HFFc6 (cell line): ENCODE data around the gene CYP4F3. TPM values are rescaled to one million over a fixed set of nuclear protein-coding genes. Genes with fewer than 3 reads are reported as not detected.

Source experiments
- DNase-seq: peaks from one replicate; pipeline ENCODE4 v3.0.0-alpha.2; 2018
- H3K27ac Mint-ChIP-seq: 2 replicates; pipeline ENCODE4 v1.8.0; 2020; ENCODE audit warnings: mild to moderate bottlenecking, mixed read lengths
- H3K27me3 Mint-ChIP-seq: 2 replicates; pipeline ENCODE4 v1.8.0; 2021; ENCODE audit warnings: mild to moderate bottlenecking, moderate library complexity, mixed read lengths; ENCODE audit not compliant: insufficient read depth
- H3K36me3 Mint-ChIP-seq: 2 replicates; pipeline ENCODE4 v1.8.0; 2021; ENCODE audit warnings: low read depth, mixed read lengths
- H3K4me1 Mint-ChIP-seq: 2 replicates; pipeline ENCODE4 v1.8.0; 2020; ENCODE audit warnings: low read depth, mixed read lengths
- H3K4me3 Mint-ChIP-seq: 2 replicates; pipeline ENCODE4 v1.8.0; 2020; ENCODE audit warnings: mild to moderate bottlenecking, moderate library complexity, mixed read lengths
- H3K9me3 Mint-ChIP-seq: 2 replicates; pipeline ENCODE4 v1.8.0; 2020; ENCODE audit warnings: mild to moderate bottlenecking, mixed read lengths
- CTCF ChIP-seq: fragments of 200-600 bp; sonication (generic); IDR thresholded peaks from 2 replicates; pipeline ENCODE4 v1.5.0; 2021; ENCODE audit warnings: antibody characterized with exemption, mild to moderate bottlenecking
- total RNA-seq, 6 experiments: library from RNA; stranded (reverse); fragmentation: NEBNext Ultra II Directional; extraction: Animal tissue kit (Norgen Biotek cat#: 25700); gene quantifications; 2 replicates in 1 of 6; 3 replicates in 5 of 6; pipeline ENCODE4 v1.2.3, GENCODE V29; 2021

The CYP4F3 gene
- total RNA-seq, 6 experiments from 2014 or later = not detected

GRCh38 chr19:15634105-15634504 is 6.6 kb upstream of the CYP4F3 start:
- no peak for DNase-seq
- no peak overlapping the region for H3K4me3 Mint-ChIP-seq
- no peak overlapping the region for H3K27ac Mint-ChIP-seq
- no peaks in the 10 kb centered on the region for H3K27me3 Mint-ChIP-seq
- H3K36me3 Mint-ChIP-seq = no peaks in the 10 kb centered on the region
- no peak for TF ChIP-seq CTCF
- H3K9me3 Mint-ChIP-seq = peaks cover 8% of the 10 kb centered on the region
- no peaks in the 10 kb centered on the region for H3K4me1 Mint-ChIP-seq

- no peaks in the 10 kb centered on the region for H3K36me3 Mint-ChIP-seq
- no peak overlapping the region for H3K27ac Mint-ChIP-seq
- DNase-seq = no peak
- peaks cover 17% of the 10 kb centered on the region for H3K9me3 Mint-ChIP-seq
- H3K4me3 Mint-ChIP-seq = no peak overlapping the region
- no peaks in the 10 kb centered on the region; the same call in 1 of the 2 replicates for H3K27me3 Mint-ChIP-seq
- H3K4me1 Mint-ChIP-seq = no peaks in the 10 kb centered on the region
- TF ChIP-seq CTCF = no peak
Measured at GRCh38 chr19:15635016-15635805, 5.5 kb upstream of the CYP4F3 start.

- Mint-ChIP-seq H3K4me3 (no peak overlapping the region), H3K27me3 (no peaks in the 10 kb centered on the region; the same call in 1 of the 2 replicates), H3K4me1 (no peaks in the 10 kb centered on the region), H3K36me3 (no peaks in the 10 kb centered on the region), H3K9me3 (peaks cover 22% of the 10 kb centered on the region), H3K27ac (no peak overlapping the region)
- TF ChIP-seq CTCF = no peak
- DNase-seq = no peak
Measured at GRCh38 chr19:15636026-15636425, 4.7 kb upstream of the CYP4F3 start.

GRCh38 chr19:15639596-15639995 is 1.1 kb upstream of the CYP4F3 start:
- H3K36me3 Mint-ChIP-seq = no peaks in the 10 kb centered on the region
- no peak for DNase-seq
- H3K9me3 Mint-ChIP-seq = peaks cover 26% of the 10 kb centered on the region
- no peaks in the 10 kb centered on the region for H3K4me1 Mint-ChIP-seq
- H3K27ac Mint-ChIP-seq = no peak overlapping the region
- peaks cover 2% of the 10 kb centered on the region for H3K27me3 Mint-ChIP-seq
- H3K4me3 Mint-ChIP-seq = no peak overlapping the region
- no peak for TF ChIP-seq CTCF

- Mint-ChIP-seq H3K9me3 (peaks cover 40% of the 10 kb centered on the region), H3K36me3 (no peaks in the 10 kb centered on the region), H3K4me1 (no peaks in the 10 kb centered on the region), H3K27ac (no peak overlapping the region), H3K4me3 (no peak overlapping the region), H3K27me3 (peaks cover 2% of the 10 kb centered on the region)
- TF ChIP-seq CTCF = no peak
- DNase-seq = no peak
Measured at GRCh38 chr19:15640904-15641597, 354 bp downstream of the CYP4F3 start.
